Stimulated activated CD4-positive, alpha-beta T cell treated with anti-CD3 and anti-CD28 coated beads, Interleukin-4, amount 100 ng/mL, for 24 hours (primary cell): Measurements from ENCODE around the gene TMEM208.

Experiments
- DNase-seq: peaks from one replicate; pipeline ENCODE4 v3.0.0-alpha.2; 2020

TMEM208 gene

GRCh38 chr16:67226804-67227566 is at the start of gene TMEM208:
TMEM208 (plus strand) TSS chr16:67227130; CDS start chr16:67227219, 89 bp downstream.
- DNase-seq, result peak; percentile 98

GRCh38 chr16:67177743-67178699 is 48.9 kb upstream of the TMEM208 start:
- DNase-seq, result peak; percentile 42

- no peak for DNase-seq
Measured at GRCh38 chr16:67179421-67180080, 47.4 kb upstream of the TMEM208 start.

GRCh38 chr16:67180166-67180565 is 46.8 kb upstream of the TMEM208 start:
- no peak for DNase-seq

GRCh38 chr16:67181346-67181745 is 45.6 kb upstream of the TMEM208 start:
- no peak for DNase-seq

GRCh38 chr16:67182288-67182687 is 44.6 kb upstream of the TMEM208 start:
- DNase-seq, result no peak

- DNase-seq, result no peak
Measured at GRCh38 chr16:67183284-67183626, 43.7 kb upstream of the TMEM208 start.

- DNase-seq, result peak; percentile 96
Measured at GRCh38 chr16:67183627-67184452, 43.1 kb upstream of the TMEM208 start, which contains the start of gene MATCAP1. MATCAP1 (minus strand) TSS chr16:67183963; CDS start chr16:67180610, 3,353 bp downstream.

GRCh38 chr16:67184453-67184994 is 42.4 kb upstream of the TMEM208 start:
- no peak for DNase-seq

- peak; percentile 88 for DNase-seq
Measured at GRCh38 chr16:67184995-67185650, 41.8 kb upstream of the TMEM208 start.

GRCh38 chr16:67185651-67186134 is 41.2 kb upstream of the TMEM208 start:
- no peak for DNase-seq

GRCh38 chr16:67186550-67186950 is 40.4 kb upstream of the TMEM208 start:
- no peak for DNase-seq

GRCh38 chr16:67187175-67187890 is 39.6 kb upstream of the TMEM208 start:
- DNase-seq, result no peak

- DNase-seq, result no peak
Measured at GRCh38 chr16:67188323-67188722, 38.6 kb upstream of the TMEM208 start.

- no peak for DNase-seq
Measured at GRCh38 chr16:67188798-67189197, 38.1 kb upstream of the TMEM208 start.

- no peak for DNase-seq
Measured at GRCh38 chr16:67190041-67190440, 36.9 kb upstream of the TMEM208 start, which contains the start of gene EXOC3L1. EXOC3L1 (minus strand) TSS chr16:67190136; CDS start chr16:67189676, 460 bp downstream.

GRCh38 chr16:67190448-67191399 is 36.2 kb upstream of the TMEM208 start:
- DNase-seq, result no peak

- DNase-seq, result no peak
Measured at GRCh38 chr16:67191411-67191994, 35.4 kb upstream of the TMEM208 start.
